PC-9 (cell line): Measurements from ENCODE around the gene ZNF776.

ENCODE experiments used
- CTCF ChIP-seq: fragments of 200-600 bp; sonication (generic); conservative IDR thresholded peaks from 2 replicates; pipeline ENCODE4 v1.6.1; 2017; ENCODE audit warnings: mixed run types, antibody characterized with exemption, mild to moderate bottlenecking, moderate library complexity
- EZH2 ChIP-seq: fragments of 200-600 bp; sonication (generic); IDR thresholded peaks from 2 replicates; pipeline ENCODE4 v1.8.0; 2017; ENCODE audit warnings: antibody characterized with exemption, low read depth

- no peak for TF ChIP-seq CTCF
- no peak for TF ChIP-seq EZH2
These were observed 26.9 kb downstream of the ZNF776 start for GRCh38 chr19:57773488-57773887.
